HL-60 (cell line): ENCODE data around the gene AKR1C3.

ENCODE experiments used
- CTCF ChIP-seq: IDR thresholded peaks from one replicate; pipeline ENCODE4 v1.5.1; 2011; ENCODE audit warnings: low read length, control low read depth, inconsistent platforms; ENCODE audit not compliant: insufficient read depth
- POLR2AphosphoS5 ChIP-seq: IDR thresholded peaks from 2 replicates; pipeline ENCODE4 v1.6.1; 2012; ENCODE audit warnings: low read depth
- SPI1 ChIP-seq: IDR thresholded peaks from 2 replicates; pipeline ENCODE4 v1.6.1; 2012; ENCODE audit warnings: low read depth, mild to moderate bottlenecking, borderline replicate concordance

- TF ChIP-seq CTCF: no peak
- no peak for TF ChIP-seq POLR2AphosphoS5
- TF ChIP-seq SPI1: no peak
Observed at GRCh38 chr10:5142199-5142598, 48.0 kb downstream of the AKR1C3 start.
